ENCODE results near the gene C1QL1. TPM values are rescaled to one million over a fixed set of nuclear protein-coding genes. Genes with fewer than 3 reads are reported as not detected.

The C1QL1 gene
- total RNA-seq, 4 donors from 2014 or later = 9.8 to 25.5 (median 21.2) TPM

DNA sequence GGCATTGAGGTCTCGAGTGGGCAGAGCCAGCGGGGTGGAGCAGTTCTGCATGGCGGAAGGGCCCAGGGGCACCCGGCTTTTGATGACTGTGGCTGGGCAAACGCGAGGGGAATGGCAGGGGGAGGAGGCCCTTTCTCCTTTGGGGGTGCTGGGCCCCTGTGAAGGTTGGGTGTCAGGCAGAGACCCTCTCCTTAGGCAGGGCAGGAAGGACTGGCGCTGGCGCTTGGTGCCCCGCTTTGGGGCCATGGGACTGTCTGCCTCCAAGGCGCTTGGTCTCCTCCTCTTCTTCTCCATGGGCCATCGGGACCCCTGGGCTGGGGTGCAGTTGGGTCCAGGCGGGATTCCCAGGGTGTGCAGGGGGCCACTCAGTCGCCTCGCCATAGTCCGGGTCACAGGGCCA lies 40.0 kb downstream of the C1QL1 start:
- H3K36me3 ChIP-seq = no peaks in the 10 kb centered on the region
- no peaks in the 10 kb centered on the region for H3K27me3 ChIP-seq
- no peaks in the 10 kb centered on the region for H3K4me1 ChIP-seq
- DNase-seq (ENCODE audit: low spot score in 2 of 2) = no peak
- H3K27ac ChIP-seq = no peak overlapping the region
- no peaks in the 10 kb centered on the region for H3K9me3 ChIP-seq
- TF ChIP-seq, protein P1, sequence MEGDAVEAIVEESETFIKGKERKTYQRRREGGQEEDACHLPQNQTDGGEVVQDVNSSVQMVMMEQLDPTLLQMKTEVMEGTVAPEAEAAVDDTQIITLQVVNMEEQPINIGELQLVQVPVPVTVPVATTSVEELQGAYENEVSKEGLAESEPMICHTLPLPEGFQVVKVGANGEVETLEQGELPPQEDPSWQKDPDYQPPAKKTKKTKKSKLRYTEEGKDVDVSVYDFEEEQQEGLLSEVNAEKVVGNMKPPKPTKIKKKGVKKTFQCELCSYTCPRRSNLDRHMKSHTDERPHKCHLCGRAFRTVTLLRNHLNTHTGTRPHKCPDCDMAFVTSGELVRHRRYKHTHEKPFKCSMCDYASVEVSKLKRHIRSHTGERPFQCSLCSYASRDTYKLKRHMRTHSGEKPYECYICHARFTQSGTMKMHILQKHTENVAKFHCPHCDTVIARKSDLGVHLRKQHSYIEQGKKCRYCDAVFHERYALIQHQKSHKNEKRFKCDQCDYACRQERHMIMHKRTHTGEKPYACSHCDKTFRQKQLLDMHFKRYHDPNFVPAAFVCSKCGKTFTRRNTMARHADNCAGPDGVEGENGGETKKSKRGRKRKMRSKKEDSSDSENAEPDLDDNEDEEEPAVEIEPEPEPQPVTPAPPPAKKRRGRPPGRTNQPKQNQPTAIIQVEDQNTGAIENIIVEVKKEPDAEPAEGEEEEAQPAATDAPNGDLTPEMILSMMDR (IDR thresholded peaks at IDR 0.05) = no peak
- TF ChIP-seq EP300 (IDR thresholded peaks at IDR 0.05) (no peak), POLR2A (IDR thresholded peaks at IDR 0.05) (no peak)
- WGBS, 2 donors = 91 to 100% methylated on average over 12 to 14 of the region's 15 CpGs
- no peak overlapping the region for H3K4me3 ChIP-seq

DNA sequence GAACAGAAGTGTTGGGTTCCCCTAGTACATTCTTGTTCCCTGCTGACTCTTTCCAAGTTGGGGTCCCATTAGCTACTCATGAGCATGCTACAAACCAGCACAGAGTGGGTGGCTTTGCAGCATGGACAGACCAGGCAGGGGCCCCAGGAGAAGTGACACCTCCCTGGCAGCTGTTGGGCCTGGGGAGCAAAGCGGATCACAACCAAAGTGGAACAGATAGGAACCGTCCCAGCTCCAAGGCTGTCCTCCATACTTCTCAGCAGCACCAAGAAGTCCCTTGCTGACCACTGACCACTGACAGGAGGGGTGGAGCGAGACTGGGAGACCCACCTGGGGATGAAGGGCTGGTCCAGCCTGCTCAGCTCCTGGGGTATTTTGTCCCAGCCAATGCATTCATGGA lies 40.4 kb downstream of the C1QL1 start:
- WGBS, 2 donors = 91 to 97% methylated on average over 3 of the region's 3 CpGs
- Histone ChIP-seq H3K4me3 (no peak overlapping the region), H3K9me3 (no peaks in the 10 kb centered on the region), H3K27ac (no peak overlapping the region), H3K4me1 (no peaks in the 10 kb centered on the region), H3K27me3 (no peaks in the 10 kb centered on the region), H3K36me3 (no peaks in the 10 kb centered on the region)
- no peak for DNase-seq (ENCODE audit: low spot score in 2 of 2)
- TF ChIP-seq, protein P1 (IDR thresholded peaks at IDR 0.05) = no peak
- no peak for TF ChIP-seq EP300 (IDR thresholded peaks at IDR 0.05)
- no peak for TF ChIP-seq POLR2A (IDR thresholded peaks at IDR 0.05)

DNA sequence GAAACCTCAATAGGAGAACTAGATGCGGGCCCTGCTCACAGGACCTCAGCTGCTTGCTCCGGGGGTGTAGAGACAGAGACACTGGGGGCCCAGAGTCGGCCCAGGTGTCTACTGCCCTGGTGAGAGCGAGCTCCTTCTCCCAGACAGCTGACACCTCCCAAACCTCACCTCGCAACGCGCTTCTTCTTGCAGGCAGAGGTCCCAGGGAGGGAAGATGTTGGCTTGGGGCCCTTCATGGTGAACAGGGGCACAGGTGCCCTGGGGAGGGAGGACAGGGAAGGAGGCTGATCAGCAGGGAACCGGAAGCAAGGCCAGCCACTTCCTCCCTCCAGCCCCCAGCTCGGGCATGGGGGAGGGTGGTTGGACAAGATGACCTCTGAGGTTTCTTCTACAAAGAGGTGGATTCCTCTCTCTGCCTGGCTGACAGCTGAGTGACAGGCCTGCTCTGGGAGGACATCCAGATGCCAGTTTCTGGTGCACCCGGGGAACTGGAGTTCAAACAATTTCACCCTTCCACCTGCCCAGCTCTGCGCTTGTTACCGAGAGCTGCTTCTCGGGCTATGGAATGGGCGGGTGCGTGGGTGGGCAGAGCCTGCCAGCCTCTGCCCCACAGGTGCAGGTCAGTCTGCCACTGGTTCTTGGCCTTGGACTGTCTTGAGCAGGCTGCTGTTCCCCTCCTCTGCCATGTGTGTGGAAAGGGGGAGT lies 41.1 kb downstream of the C1QL1 start:
- no peaks in the 10 kb centered on the region for H3K9me3 ChIP-seq
- H3K36me3 ChIP-seq = no peaks in the 10 kb centered on the region
- 91 to 92% methylated on average over 15 of the region's 15 CpGs for WGBS, 2 donors
- H3K27ac ChIP-seq = no peak overlapping the region
- no peaks in the 10 kb centered on the region for H3K27me3 ChIP-seq
- TF ChIP-seq EP300 (IDR thresholded peaks at IDR 0.05) = no peak
- no peak for TF ChIP-seq POLR2A (IDR thresholded peaks at IDR 0.05)
- TF ChIP-seq, protein P1 (IDR thresholded peaks at IDR 0.05) = no peak
- no peaks in the 10 kb centered on the region for H3K4me1 ChIP-seq
- DNase-seq (ENCODE audit: low spot score in 2 of 2) = no peak
- H3K4me3 ChIP-seq = no peak overlapping the region

DNA sequence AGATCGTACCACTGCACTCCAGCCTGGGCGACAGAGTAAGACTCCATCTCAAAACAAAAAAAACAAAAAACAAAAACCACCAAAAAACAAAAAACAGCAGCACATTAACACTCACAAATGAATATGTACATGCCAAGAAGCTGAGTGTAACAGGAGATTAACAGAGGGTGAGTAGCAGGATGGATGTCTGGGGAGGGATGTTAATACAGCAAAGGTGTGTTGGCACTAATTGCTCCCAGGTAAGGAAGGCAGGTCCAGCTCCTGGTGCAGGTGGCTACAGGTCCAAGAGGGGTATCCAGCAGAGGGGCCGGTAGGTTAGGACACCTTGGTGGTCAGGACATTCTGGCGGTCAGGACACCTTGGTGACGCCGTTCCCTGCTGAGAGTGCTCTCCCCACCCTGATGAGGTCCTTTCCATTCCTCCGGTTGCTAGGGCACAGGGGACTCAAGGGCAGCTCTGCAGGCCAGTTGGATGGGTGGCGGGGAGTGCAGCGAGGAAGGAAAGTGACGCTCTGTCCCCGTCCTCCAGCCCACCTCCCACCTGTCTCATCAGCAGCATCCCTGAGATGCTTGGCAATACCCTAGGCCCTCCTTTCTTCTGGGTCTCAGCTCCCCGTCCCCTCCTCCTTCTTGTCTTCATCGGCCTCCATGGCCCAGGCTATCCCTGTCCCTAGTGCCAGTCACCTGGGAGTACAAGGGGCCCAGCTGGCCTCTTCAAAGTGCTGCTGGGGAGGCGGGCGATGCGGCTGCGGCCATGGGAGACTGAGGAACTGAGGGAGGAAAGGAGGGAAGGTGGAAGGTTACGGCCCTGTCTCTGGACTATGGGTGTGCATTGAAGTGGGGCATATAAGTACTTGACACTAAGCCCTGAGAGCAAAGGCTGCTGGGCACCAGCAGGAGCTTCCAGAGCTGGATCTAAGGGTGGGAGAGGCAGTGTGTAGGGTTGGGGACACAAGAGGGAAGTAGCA lies 42.1 kb downstream of the C1QL1 start:
- Histone ChIP-seq H3K4me1 (peaks cover 0 to 8% (median 0%) of the 10 kb centered on the region in 4 donors), H3K4me3 (no peak overlapping the region), H3K36me3 (no peaks in the 10 kb centered on the region), H3K27ac (no peak overlapping the region), H3K9me3 (no peaks in the 10 kb centered on the region), H3K27me3 (no peaks in the 10 kb centered on the region)
- DNase-seq (ENCODE audit: low spot score in 2 of 2) = no peak
- 91 to 93% methylated on average over 18 of the region's 18 CpGs for WGBS, 2 donors
- TF ChIP-seq POLR2A (IDR thresholded peaks at IDR 0.05) = no peak
- TF ChIP-seq, protein P1 (IDR thresholded peaks at IDR 0.05) = no peak
- no peak for TF ChIP-seq EP300 (IDR thresholded peaks at IDR 0.05)

DNA sequence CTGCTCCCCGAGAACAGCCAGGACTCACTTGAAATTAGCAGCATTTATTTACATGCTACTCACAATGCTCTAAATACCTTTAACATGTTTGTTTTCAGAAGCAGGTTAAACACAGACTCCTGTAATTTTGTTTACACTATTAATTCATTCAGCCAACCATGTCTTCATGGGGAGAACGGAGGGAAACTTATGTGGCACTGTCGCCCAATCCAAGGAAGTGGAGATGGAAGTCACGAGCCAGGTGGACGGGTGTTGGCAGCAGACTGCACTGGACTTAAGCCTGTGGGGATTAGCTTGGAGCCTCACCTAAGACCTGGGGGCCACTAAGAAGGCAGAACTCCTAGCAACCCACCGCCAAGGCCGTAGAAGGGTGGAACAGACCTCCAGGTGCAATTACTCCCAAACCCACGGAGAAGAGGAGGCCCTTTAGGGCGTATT lies 44.0 kb downstream of the C1QL1 start:
- no peak for DNase-seq (ENCODE audit: low spot score in 2 of 2)
- 75 to 78% methylated on average over 9 of the region's 9 CpGs for WGBS, 2 donors
- Histone ChIP-seq H3K27me3 (no peaks in the 10 kb centered on the region), H3K36me3 (no peaks in the 10 kb centered on the region), H3K9me3 (no peaks in the 10 kb centered on the region), H3K4me1 (peaks cover 0 to 27% (median 9%) of the 10 kb centered on the region in 4 donors), H3K4me3 (no peak overlapping the region), H3K27ac (no peak overlapping the region)
- TF ChIP-seq POLR2A (IDR thresholded peaks at IDR 0.05) (no peak), EP300 (IDR thresholded peaks at IDR 0.05) (no peak)
- TF ChIP-seq, protein P1 (IDR thresholded peaks at IDR 0.05) = no peak
